IPS-18a (cell line): ENCODE measurements around the gene FCN3.
"Not testable (repeated sequence)": the region's sequence is repeated elsewhere in the genome, so short reads cannot be mapped to it uniquely, and the experiment has no call there.

Source experiments
- H3K27ac ChIP-seq: one replicate; pipeline ENCODE4 v1.5.1; 2013; ENCODE audit warnings: low read length
- H3K27me3 ChIP-seq: one replicate; pipeline ENCODE4 v1.6.1; 2013; ENCODE audit warnings: mild to moderate bottlenecking, low read length; ENCODE audit not compliant: control insufficient read depth, insufficient read depth
- H3K36me3 ChIP-seq: one replicate; pipeline ENCODE4 v1.6.1; 2013; ENCODE audit warnings: low read depth, low read length; ENCODE audit not compliant: control insufficient read depth
- H3K4me1 ChIP-seq: one replicate; pipeline ENCODE4 v1.6.1; 2013; ENCODE audit warnings: low read depth, low read length; ENCODE audit not compliant: control insufficient read depth
- H3K4me3 ChIP-seq: one replicate; pipeline ENCODE4 v1.5.1; 2013; ENCODE audit warnings: low read length
- H3K9ac ChIP-seq: one replicate; pipeline ENCODE4 v1.6.1; 2013; ENCODE audit warnings: mild to moderate bottlenecking, low read length, moderate library complexity
- H3K9me3 ChIP-seq: one replicate; pipeline ENCODE4 v1.6.1; 2013; ENCODE audit warnings: low read depth, low read length; ENCODE audit not compliant: control insufficient read depth

Gene FCN3

DNA sequence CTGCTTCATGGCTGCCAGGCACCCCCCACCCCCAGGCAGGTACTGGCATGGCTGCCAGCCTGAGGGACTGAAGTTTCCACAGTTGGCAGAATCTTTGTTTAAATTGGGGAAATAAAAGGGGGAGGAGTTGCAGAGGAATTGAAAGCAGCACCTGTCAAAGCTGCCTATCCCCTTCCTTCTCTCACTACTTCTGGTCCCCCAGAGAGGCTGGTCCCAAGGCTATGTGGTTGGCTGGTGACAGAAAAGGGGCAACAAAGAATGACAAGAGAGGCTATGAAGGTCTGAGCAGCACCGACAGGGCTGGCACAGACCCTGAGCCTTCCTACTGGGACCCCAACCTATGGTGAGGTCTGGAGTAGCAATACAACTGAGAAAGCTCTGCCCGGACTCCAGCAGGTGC is 32.2 kb upstream of the FCN3 start:
- peaks cover 37% of the 10 kb centered on the region for H3K4me1 ChIP-seq
- H3K9ac ChIP-seq, H3K27ac ChIP-seq, H3K27me3 ChIP-seq, H3K4me3 ChIP-seq, H3K9me3 ChIP-seq: not testable (repeated sequence)
- peaks cover 24% of the 10 kb centered on the region for H3K36me3 ChIP-seq

DNA sequence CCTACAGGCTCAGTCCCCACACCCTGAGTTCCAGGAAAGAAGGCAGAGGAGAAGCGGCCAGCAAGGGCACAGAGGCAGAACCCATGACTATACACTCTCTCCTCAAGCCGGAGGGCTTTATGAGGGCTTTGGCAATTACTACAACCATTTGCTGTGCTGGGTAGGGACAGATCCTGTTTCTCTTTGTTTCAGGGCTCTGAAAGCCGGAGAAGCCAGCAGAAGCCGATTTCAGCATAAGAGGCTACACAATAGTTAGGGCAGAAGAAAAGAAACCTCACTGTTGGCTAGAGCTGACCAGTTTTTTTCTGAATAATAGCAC is 31.7 kb upstream of the FCN3 start:
- H3K27me3 ChIP-seq = no peaks in the 10 kb centered on the region
- no peak overlapping the region for H3K4me3 ChIP-seq
- H3K36me3 ChIP-seq = peaks cover 23% of the 10 kb centered on the region
- no peaks in the 10 kb centered on the region for H3K9me3 ChIP-seq
- H3K9ac ChIP-seq = no peak overlapping the region
- H3K4me1 ChIP-seq = peaks cover 37% of the 10 kb centered on the region
- H3K27ac ChIP-seq = no peak overlapping the region

DNA sequence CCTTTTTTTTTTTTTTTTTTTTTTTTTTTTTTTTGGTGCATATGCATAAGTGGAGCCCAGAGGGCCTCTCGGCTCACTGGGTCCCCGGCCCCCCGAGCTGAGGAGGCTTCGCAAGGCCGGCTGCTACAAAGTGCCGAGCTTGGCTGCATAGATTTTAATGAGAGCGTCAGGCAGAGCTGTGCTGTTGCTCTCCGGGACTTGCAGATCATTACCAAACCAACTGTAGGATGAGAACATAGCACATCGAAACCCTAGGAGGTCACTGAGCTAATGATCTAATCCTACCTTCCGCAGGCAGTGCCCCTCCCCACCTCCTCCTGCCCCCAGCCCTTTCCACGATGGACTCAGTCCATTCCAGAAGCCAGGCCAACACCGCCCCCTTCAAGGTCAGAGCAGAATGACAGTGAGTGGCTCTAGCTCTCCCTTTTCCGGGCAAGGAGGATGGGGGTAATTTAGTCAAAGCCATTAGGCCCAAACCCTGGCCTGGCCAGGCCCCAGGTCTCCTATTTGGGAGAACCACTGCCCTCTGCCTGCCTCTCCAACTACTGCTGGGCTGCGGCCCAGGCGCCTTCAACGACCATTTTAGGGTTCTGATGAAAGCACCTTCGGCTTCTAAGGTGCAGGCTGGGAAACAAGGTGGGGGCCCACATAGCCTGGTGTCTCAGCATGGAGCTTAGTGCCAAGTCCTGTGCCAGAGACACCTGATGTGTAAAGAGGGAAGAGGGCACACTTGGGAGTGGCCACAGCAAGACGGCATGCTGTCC is 31.2 kb upstream of the FCN3 start:
- not testable (repeated sequence) for H3K9ac ChIP-seq, H3K4me3 ChIP-seq, H3K9me3 ChIP-seq, H3K27me3 ChIP-seq
- Histone ChIP-seq H3K36me3 (peaks cover 17% of the 10 kb centered on the region), H3K27ac (peak overlapping the region; percentile 2), H3K4me1 (peaks cover 37% of the 10 kb centered on the region)

DNA sequence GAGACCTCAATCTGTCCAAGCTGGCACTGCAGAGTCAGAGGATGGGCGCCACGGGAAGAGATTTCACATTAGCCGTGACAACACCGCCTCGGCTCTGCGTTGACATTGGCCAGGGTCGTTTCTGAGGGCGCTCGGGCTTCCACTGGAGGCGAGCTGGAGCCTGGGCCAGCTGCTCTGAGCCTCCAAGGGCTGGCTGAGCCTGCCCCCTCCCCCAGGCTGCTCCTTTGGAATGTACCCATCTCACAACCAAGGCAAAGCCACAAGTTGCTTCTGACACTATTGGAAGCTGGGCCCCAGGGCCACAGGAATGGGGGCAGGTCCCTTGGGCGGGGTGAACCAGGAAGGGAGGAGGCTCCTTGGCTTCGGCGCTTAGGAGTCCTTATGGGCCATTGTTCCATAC is 30.4 kb upstream of the FCN3 start:
- H3K27ac ChIP-seq = peak overlapping the region; percentile 2
- H3K9ac ChIP-seq = no peak overlapping the region
- H3K4me3 ChIP-seq = no peak overlapping the region
- H3K36me3 ChIP-seq = peaks cover 11% of the 10 kb centered on the region
- H3K9me3 ChIP-seq = no peaks in the 10 kb centered on the region
- no peaks in the 10 kb centered on the region for H3K27me3 ChIP-seq
- peaks cover 37% of the 10 kb centered on the region for H3K4me1 ChIP-seq

DNA sequence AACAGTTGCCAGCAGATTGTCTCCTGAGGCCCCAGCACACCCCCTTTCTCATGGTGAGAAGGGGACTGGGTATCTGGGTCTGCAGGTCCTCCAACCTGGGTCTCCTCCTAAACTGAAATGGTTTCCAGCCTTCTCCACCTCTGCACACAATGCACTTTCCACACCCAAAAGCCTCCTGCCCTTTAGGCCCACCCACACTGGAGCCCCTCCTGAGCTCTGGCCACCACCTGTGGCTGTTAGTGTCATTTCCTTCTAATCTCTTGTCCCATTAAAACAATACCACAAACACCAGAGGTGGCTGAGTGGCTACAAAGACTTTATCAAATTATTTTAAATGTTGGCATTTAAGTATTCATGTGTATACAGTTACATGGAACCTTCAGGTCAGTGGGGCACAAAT is 29.3 kb upstream of the FCN3 start:
- Histone ChIP-seq H3K9me3 (no peaks in the 10 kb centered on the region), H3K27ac (no peak overlapping the region), H3K4me1 (peaks cover 38% of the 10 kb centered on the region), H3K4me3 (no peak overlapping the region), H3K9ac (no peak overlapping the region), H3K27me3 (no peaks in the 10 kb centered on the region), H3K36me3 (peaks cover 8% of the 10 kb centered on the region)

DNA sequence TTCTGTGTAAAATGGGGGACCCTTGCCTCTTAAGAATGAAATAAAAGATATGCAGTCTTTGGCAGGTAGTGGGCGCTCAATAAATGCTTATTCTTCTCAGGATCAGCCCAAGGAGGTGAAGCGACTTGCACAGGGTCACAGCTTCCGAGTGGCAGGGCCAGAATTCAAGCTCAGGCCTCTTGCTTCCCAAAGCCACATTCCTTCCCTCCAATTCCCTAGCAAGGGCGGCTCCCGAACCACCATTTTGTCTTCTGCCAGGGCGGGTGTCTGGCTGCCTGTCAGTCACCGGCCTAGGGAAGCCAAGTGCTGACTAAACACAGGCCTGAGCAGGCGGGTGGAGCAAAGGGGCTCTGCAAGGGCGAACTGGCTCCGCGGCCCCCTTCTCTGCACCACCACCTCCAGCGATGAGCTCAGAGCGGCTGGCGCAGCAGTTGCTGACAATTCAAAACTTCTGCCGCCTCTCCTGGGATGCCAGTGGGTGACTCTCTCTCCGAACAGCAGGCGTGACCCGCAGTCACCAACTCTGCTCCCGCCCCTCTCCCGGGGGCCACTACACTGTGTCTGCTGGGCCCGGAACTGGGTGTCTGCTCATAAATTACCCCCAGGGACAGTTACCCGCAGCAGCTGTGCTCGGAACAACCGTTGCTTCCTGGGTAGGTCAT is 28.6 kb upstream of the FCN3 start:
- Histone ChIP-seq H3K27ac (no peak overlapping the region), H3K9me3 (no peaks in the 10 kb centered on the region), H3K4me3 (no peak overlapping the region)

DNA sequence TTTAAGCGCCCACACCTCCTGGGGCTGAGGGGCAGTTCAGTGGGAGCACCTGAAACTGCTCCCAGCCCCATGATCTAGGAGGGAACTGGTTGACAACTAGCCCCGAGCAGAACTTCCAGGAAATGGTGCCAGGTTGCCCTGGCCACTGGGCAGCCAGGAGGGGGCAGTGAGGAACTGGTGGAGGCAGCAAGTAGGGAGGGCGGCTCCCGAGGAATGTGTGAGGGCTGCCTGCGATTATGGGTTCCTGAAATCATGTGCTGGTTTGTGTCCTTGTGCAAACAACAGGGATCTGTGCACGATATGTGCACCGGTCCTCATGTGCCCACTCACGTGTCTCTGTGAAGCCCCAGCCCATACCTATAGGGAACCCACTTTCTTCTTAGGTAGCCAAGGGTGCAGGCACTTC is 27.7 kb upstream of the FCN3 start:
- Histone ChIP-seq H3K36me3 (peaks cover 3% of the 10 kb centered on the region), H3K27ac (no peak overlapping the region), H3K27me3 (no peaks in the 10 kb centered on the region), H3K4me1 (peaks cover 45% of the 10 kb centered on the region), H3K9ac (no peak overlapping the region), H3K4me3 (no peak overlapping the region), H3K9me3 (no peaks in the 10 kb centered on the region)

More for the DNA sequence above, 28.6 kb upstream of the FCN3 start:
- H3K4me1 ChIP-seq = peaks cover 41% of the 10 kb centered on the region
- H3K27me3 ChIP-seq = no peaks in the 10 kb centered on the region
- peaks cover 6% of the 10 kb centered on the region for H3K36me3 ChIP-seq
- no peak overlapping the region for H3K9ac ChIP-seq

DNA sequence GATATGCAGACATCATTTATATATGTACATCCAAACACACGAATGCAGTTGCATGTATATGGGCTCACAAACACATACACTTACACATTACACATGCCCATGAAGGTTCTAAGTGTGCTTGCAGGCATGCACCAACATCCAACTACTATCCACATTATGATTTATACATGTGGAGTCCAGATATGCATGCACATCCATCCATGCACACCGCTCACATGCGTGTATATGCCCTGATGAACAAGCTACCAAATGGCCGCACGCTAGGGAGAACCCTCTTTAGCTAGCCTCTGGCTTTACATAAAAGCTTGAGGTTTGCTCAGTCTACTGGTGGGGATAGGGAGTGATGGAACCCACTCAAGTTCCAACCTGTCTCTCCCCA is 26.3 kb upstream of the FCN3 start:
- H3K27ac ChIP-seq = no peak overlapping the region
- H3K36me3 ChIP-seq = no peaks in the 10 kb centered on the region
- H3K4me1 ChIP-seq = peaks cover 40% of the 10 kb centered on the region
- no peaks in the 10 kb centered on the region for H3K27me3 ChIP-seq
- H3K4me3 ChIP-seq = no peak overlapping the region
- no peak overlapping the region for H3K9ac ChIP-seq
- no peaks in the 10 kb centered on the region for H3K9me3 ChIP-seq

DNA sequence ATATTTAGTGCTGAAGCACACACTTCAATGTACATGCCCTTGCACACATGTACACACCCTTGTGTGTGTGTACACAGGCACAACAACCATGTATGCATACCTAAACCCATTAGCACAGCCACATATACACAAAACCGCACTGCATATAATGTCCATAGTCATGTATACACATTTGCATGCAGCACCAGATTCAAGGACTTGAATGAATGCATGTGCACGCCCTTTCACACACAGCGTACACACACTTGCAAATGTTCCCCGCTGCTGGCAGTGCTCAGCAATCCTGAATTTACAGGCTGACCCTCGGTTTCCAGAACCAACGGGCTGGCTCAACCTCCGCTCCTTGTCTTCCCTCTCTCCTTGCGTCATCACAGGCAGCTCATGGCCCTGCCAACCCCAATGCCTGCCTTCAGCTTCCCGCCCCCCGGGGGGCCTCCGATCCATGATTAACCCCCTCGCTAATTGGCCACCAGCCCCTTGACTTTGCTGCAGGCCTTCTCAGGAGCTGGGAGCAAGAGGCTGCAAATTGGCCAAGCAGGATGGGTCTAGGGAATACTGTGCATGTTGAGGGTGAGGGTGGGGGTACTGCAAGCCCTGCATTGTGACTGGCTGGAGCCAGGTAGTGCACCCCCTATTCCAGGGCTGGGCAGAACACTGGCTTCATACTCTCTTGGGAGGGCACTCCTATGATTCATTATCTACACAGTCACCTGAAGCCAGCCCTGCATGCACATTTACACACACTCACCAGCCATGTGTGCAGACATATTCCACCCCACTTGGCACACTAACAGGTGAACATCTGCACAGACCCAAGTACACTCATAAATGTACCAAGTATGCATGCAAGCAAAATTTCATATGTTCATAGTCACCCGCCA is 25.7 kb upstream of the FCN3 start:
- Histone ChIP-seq H3K27ac (no peak overlapping the region), H3K9me3 (no peaks in the 10 kb centered on the region), H3K4me3 (no peak overlapping the region), H3K36me3 (no peaks in the 10 kb centered on the region), H3K9ac (no peak overlapping the region), H3K27me3 (no peaks in the 10 kb centered on the region), H3K4me1 (peaks cover 36% of the 10 kb centered on the region)

DNA sequence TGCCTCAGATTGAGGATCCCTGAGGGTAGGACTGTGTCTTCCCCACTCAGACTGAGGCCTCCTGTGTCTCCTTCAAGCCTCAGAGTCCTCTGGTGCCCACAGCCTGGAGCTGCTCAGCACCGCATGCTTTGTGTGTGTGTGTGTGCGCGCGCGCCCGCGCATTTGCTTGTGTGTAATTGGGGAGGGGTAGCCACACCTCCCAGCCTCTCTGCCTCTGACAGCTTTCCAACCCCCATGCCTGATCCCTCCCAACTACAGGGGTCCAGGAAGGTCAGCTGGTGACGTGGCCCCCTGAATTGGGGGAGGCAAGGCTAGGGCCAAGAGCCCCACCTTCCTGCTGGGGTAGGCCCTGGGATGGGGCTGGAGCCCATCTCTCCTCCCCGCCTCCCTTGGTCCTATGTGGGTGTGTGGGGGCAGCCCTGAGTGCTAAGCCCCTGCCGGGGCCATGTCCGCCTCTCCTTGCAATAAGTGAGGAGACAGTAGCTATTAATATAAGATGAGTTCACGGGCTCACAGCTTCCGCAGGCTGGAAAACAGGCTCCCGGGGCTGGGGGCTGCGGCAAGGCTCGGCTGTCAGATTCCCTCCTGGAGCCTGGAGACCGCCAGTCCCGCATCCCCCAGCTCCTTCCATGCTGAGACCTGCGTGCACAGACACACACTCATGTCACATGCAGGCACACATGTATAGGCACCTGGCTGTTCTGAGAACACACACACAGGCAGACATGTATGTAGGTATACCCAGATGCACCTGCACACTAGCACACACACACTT is 24.8 kb upstream of the FCN3 start:
- Histone ChIP-seq H3K4me1 (peaks cover 27% of the 10 kb centered on the region), H3K27me3 (no peaks in the 10 kb centered on the region), H3K4me3 (no peak overlapping the region), H3K9me3 (no peaks in the 10 kb centered on the region), H3K36me3 (no peaks in the 10 kb centered on the region), H3K27ac (no peak overlapping the region), H3K9ac (no peak overlapping the region)
